Dendritic cell treated with granulocyte-macrophage colony-stimulating factor and Interleukin-4, amounts not matched to agents 40 ng/mL and 50 ng/mL, for 4 days (primary cell): ENCODE measurements around the gene BCL2.

Source experiments
- H3K27ac Mint-ChIP-seq: one replicate; pipeline ENCODE4 v1.8.0; 2022; ENCODE audit warnings: mild to moderate bottlenecking, mixed read lengths
- H3K27me3 Mint-ChIP-seq: one replicate; pipeline ENCODE4 v1.8.0; 2022; ENCODE audit warnings: mild to moderate bottlenecking, mixed read lengths
- H3K36me3 Mint-ChIP-seq: one replicate; pipeline ENCODE4 v1.8.0; 2022; ENCODE audit warnings: low read depth, mixed read lengths
- H3K4me1 Mint-ChIP-seq: one replicate; pipeline ENCODE4 v1.8.0; 2022; ENCODE audit warnings: low read depth, mixed read lengths
- H3K4me3 Mint-ChIP-seq: one replicate; pipeline ENCODE4 v1.8.0; 2022; ENCODE audit warnings: mild to moderate bottlenecking, moderate library complexity, mixed read lengths
- H3K9me3 Mint-ChIP-seq: one replicate; pipeline ENCODE4 v1.8.0; 2022; ENCODE audit warnings: mixed read lengths
- intact Hi-C: fragments of 100-400 bp; cut with micrococcal nuclease; formaldehyde crosslinking; loops from one replicate; pipeline ENCODE4 v1.15.0; 2022

Gene BCL2

DNA sequence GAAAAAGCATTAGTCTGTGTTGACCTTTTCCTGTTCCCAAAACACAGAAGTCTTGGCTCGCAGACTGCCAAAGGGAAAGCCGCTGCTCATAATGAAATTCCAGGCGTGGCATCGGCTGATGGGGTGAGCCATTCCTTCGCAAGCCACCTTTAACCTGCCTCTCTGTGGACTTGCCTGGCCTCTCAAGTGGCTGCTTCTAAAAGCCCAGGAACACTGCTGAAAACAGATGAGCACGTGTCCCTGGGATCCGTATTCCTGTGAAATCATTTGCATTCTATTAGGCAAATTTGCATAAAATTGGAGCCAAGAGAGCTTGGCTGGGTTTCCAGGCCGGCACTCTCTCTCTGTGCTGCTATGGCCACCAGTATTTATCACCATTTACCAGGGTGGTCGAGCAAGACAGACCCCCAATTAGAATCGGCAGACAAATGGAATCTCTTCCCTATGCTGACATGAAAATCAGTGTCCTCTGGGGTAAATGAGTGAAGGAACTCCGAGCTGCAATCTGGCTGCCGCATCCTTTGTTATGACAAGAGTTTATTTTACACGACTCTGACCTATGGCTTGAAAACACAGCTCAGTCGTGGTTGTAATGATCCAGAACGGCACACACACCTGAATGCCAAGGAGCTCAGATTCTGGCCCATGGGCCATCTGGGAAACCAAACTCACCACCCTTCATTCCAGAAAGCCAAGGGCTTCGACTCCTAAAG, 21.7 kb downstream of the BCL2 start:
- Mint-ChIP-seq H3K27me3 (no peaks in the 10 kb centered on the region), H3K27ac (no peak overlapping the region), H3K9me3 (no peaks in the 10 kb centered on the region), H3K4me1 (peaks cover 54% of the 10 kb centered on the region), H3K36me3 (no peaks in the 10 kb centered on the region), H3K4me3 (no peak overlapping the region)
- intact Hi-C loops: no loop called here

DNA sequence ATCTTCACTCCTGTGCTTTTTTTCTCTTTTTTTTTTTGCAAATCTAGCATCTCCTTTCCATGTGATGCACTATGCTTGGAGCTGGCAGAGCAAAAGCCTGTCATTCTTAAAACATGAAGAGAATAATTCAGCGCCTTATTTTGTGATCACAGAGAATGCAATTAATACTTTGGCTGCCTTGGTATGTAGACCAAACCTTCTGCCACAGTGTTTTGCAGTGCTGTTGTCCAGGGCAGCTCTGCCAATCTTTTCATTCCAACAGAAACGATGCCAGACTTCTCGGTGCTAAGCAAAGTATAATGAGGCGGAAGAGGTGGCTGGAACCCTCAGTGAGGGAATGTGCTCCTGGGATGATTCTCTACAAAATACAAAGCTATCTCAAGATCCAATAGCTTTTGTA, 25.6 kb downstream of the BCL2 start:
- Mint-ChIP-seq H3K36me3 (no peaks in the 10 kb centered on the region), H3K4me1 (peaks cover 25% of the 10 kb centered on the region), H3K27ac (peak overlapping the region; percentile 52), H3K4me3 (no peak overlapping the region), H3K27me3 (no peaks in the 10 kb centered on the region), H3K9me3 (no peaks in the 10 kb centered on the region)
- intact Hi-C loops: no loop called here

- Mint-ChIP-seq H3K27me3 (no peaks in the 10 kb centered on the region), H3K9me3 (no peaks in the 10 kb centered on the region), H3K36me3 (no peaks in the 10 kb centered on the region), H3K4me3 (no peak overlapping the region), H3K4me1 (peaks cover 25% of the 10 kb centered on the region), H3K27ac (peak overlapping the region; percentile 52)
- intact Hi-C loops: no loop called here
Observed at GRCh38 chr18:63292831-63293683, 26.5 kb downstream of the BCL2 start.

GRCh38 chr18:63291278-63291677, 28.3 kb downstream of the BCL2 start:
- Mint-ChIP-seq H3K27ac (no peak overlapping the region), H3K4me3 (no peak overlapping the region), H3K9me3 (no peaks in the 10 kb centered on the region), H3K27me3 (no peaks in the 10 kb centered on the region), H3K36me3 (no peaks in the 10 kb centered on the region), H3K4me1 (peaks cover 25% of the 10 kb centered on the region)
- intact Hi-C loops: no loop called here

DNA sequence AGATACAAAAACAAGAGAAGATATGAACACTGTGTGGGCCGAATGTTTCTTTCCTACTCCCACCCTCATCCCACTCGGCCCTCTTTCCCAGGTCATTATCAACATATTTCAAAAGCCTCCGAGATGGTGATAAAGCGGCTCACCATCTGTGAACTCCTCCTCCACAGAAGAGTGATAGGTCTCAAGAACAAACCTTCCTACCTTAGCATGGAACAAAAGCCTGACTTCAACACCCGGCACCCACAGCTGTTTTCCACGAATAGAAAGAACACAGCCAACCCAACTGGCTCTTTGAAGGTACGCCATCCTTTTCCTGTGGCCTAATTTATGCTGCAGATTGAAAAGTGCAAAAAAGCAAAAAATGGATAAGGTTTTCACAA, 28.8 kb downstream of the BCL2 start:
- intact Hi-C loops: no loop called here
- H3K4me1 Mint-ChIP-seq: peaks cover 25% of the 10 kb centered on the region
- no peaks in the 10 kb centered on the region for H3K27me3 Mint-ChIP-seq
- no peaks in the 10 kb centered on the region for H3K36me3 Mint-ChIP-seq
- H3K9me3 Mint-ChIP-seq: no peaks in the 10 kb centered on the region
- no peak overlapping the region for H3K27ac Mint-ChIP-seq
- no peak overlapping the region for H3K4me3 Mint-ChIP-seq

GRCh38 chr18:63290166-63290820, 29.3 kb downstream of the BCL2 start:
- no peaks in the 10 kb centered on the region for H3K36me3 Mint-ChIP-seq
- no peak overlapping the region for H3K4me3 Mint-ChIP-seq
- peaks cover 20% of the 10 kb centered on the region for H3K4me1 Mint-ChIP-seq
- H3K27ac Mint-ChIP-seq: peak overlapping the region; percentile 61
- H3K27me3 Mint-ChIP-seq: no peaks in the 10 kb centered on the region
- intact Hi-C loops: no loop called here
- H3K9me3 Mint-ChIP-seq: no peaks in the 10 kb centered on the region

GRCh38 chr18:63288311-63288710, 31.3 kb downstream of the BCL2 start:
- H3K27ac Mint-ChIP-seq: no peak overlapping the region
- peaks cover 12% of the 10 kb centered on the region for H3K4me1 Mint-ChIP-seq
- H3K4me3 Mint-ChIP-seq: no peak overlapping the region
- H3K9me3 Mint-ChIP-seq: no peaks in the 10 kb centered on the region
- H3K36me3 Mint-ChIP-seq: no peaks in the 10 kb centered on the region
- intact Hi-C loops: no loop called here
- no peaks in the 10 kb centered on the region for H3K27me3 Mint-ChIP-seq

- H3K9me3 Mint-ChIP-seq: no peaks in the 10 kb centered on the region
- no peak overlapping the region for H3K4me3 Mint-ChIP-seq
- intact Hi-C loops: no loop called here
- no peaks in the 10 kb centered on the region for H3K27me3 Mint-ChIP-seq
- no peaks in the 10 kb centered on the region for H3K36me3 Mint-ChIP-seq
- peaks cover 7% of the 10 kb centered on the region for H3K4me1 Mint-ChIP-seq
- no peak overlapping the region for H3K27ac Mint-ChIP-seq
Observed at GRCh38 chr18:63287691-63288220, 31.8 kb downstream of the BCL2 start.

- no peaks in the 10 kb centered on the region for H3K27me3 Mint-ChIP-seq
- H3K4me3 Mint-ChIP-seq: no peak overlapping the region
- intact Hi-C loops: no loop called here
- H3K36me3 Mint-ChIP-seq: no peaks in the 10 kb centered on the region
- no peaks in the 10 kb centered on the region for H3K4me1 Mint-ChIP-seq
- no peak overlapping the region for H3K27ac Mint-ChIP-seq
- no peaks in the 10 kb centered on the region for H3K9me3 Mint-ChIP-seq
Observed at GRCh38 chr18:63286926-63287325, 32.6 kb downstream of the BCL2 start.

DNA sequence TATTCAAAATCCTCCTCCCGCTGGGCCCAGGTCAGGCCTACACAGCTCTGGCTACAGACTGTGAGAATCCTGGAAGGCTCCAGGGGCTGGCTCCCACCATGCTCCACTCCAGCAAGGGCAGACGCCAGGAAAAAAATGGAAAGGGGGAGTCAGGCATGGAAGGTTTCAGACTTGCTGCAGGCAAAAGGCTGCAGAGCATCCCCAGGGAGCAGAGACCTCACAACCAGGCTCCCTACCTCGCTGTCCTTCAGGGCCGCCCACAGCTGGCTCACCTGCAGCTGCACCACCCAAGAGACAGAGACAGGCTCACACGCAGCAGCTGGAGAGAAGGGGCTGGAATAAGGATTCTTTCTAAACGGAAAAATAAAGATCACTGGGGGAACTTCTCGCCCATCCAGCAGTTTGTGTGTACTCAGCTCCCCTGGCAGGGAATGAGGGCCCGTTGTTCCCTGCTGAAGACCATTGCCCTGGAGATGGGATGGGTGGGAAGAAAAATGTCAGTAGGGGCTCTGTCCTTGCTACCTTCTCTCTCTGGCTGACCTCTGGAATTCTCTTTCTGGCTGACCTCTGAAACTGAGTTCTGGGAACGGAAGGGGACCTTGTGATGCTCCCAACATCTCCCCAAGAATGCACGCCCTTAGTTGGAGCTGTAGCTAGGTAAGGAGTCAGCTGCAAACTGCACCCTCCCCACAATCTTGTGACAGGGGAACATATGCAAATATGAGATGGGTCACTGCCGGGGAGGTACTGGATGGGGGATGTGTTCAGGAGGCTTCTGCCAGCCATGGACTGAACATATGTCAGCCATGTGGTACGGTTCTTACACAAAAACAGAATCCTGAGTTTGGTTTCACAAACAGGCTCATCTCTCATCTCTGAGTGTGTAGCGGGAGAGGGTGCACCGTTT, 34.5 kb downstream of the BCL2 start:
- H3K27me3 Mint-ChIP-seq: no peaks in the 10 kb centered on the region
- no peaks in the 10 kb centered on the region for H3K36me3 Mint-ChIP-seq
- H3K9me3 Mint-ChIP-seq: no peaks in the 10 kb centered on the region
- H3K4me1 Mint-ChIP-seq: peaks cover 5% of the 10 kb centered on the region
- H3K4me3 Mint-ChIP-seq: no peak overlapping the region
- intact Hi-C loops: no loop called here
- H3K27ac Mint-ChIP-seq: no peak overlapping the region

GRCh38 chr18:63284173-63284799, 35.3 kb downstream of the BCL2 start:
- Mint-ChIP-seq H3K4me1 (peaks cover 5% of the 10 kb centered on the region), H3K27me3 (no peaks in the 10 kb centered on the region), H3K36me3 (no peaks in the 10 kb centered on the region)

GRCh38 chr18:63283305-63284094, 36.1 kb downstream of the BCL2 start:
- H3K36me3 Mint-ChIP-seq: no peaks in the 10 kb centered on the region
- H3K27me3 Mint-ChIP-seq: no peaks in the 10 kb centered on the region
- H3K4me3 Mint-ChIP-seq: no peak overlapping the region
- no peaks in the 10 kb centered on the region for H3K9me3 Mint-ChIP-seq
- intact Hi-C loops: no loop called here
- H3K27ac Mint-ChIP-seq: no peak overlapping the region
- peaks cover 8% of the 10 kb centered on the region for H3K4me1 Mint-ChIP-seq

More at GRCh38 chr18:63284173-63284799, 35.3 kb downstream of the BCL2 start:
- no peaks in the 10 kb centered on the region for H3K9me3 Mint-ChIP-seq
- H3K4me3 Mint-ChIP-seq: no peak overlapping the region
- no peak overlapping the region for H3K27ac Mint-ChIP-seq
- intact Hi-C loops: no loop called here
